ENCODE data around the gene TMEM270.

The TMEM270 gene

DNA sequence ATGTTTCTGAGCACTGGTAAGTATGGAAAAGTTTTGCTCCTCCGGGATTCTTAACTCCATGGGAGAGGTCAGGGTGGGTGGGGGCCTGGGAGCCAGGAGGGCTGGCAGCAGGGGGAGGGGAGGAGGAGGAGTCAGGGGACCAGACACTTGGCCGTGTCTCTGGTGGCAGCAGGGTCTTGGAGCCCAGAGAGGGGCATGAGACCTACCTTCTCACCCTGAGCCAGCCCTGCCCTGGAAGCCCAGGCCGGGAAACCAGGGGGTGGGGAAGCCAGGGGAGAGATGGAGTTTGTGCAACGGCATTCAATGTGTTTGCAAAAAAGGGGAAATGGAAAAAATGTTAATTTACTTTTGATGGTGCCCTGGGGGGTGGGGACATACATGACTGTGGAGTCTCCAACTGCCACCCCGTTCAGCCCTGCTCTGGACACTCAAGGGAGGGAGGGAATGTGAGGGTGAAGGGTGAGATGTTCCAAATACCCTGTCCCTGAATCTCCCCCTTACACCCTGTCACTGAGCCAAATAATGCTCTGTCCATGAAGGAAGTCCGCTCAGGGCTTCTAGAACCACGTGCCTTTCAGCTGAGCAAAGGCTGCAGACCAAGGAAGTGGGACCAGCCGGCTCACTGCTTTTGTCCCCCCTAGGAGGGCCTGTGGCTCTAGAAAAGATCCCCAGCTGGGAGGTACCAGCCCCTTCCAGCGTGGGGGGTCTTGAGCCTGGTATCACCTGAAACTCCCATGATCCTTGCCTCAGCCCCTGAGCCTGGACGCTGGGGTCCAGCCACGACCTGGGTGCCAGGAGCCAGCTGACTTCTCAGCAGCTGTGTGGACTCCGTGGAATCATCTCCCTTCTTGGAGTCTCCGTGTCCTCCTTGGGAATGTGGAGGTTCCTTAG, 48.3 kb downstream of the TMEM270 start:
- peak; percentile 62 to 69 (median 65) for DNase-seq

DNA sequence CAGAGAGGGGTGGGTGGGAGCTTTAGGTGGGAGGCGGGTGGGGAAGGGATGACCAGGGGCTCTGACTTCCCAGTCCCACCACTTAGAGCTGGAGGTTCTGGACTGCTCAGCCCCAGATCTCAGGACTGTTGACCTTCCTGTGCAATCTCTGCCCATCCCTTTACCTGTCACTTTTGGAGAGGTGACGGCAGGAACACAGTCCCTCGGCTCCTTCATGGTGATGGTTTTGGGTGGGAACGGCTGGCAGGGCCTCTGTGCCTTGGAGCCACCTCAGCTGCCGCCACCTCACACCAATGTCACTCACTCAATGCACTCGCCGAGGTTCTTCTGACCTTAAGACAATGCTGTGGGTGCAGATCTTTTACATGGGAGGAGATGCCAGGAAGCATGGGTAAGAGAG, 49.0 kb downstream of the TMEM270 start:
- DNase-seq: no peak

DNA sequence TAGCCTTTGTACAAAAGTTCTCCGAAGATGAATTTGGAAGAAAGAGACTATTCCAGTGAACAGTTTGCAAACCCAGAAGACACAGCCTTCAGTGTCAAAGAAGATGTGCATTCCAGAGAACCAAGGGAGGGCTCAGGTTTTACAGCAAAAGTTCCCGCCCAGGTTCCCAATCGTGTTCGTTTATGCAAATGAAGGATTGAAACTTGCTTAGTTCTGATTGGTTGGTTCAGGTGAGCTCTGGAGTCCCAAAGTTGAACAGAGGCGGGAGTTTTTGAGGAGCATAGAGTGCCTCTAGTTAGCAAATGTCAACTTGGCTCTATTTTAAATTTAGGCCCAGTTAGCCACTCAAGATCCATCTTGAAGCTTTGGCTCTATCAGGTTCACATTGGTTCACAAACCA, 51.3 kb downstream of the TMEM270 start:
- no peak for DNase-seq

Data from suppressor macrophage treated with lipopolysaccharide for 1 hour (primary cell).